Body of pancreas (tissue), 4 donors: ENCODE measurements around the gene DNAJC17. TPM values are rescaled to one million over a fixed set of nuclear protein-coding genes. Genes with fewer than 3 reads are reported as not detected.

Experiments used
- ATAC-seq: fragments of 150-250 bp; one replicate; pipeline ENCODE4 v1.9.1; 2016
- DNase-seq, 4 donors: peaks; one replicate each; pipeline ENCODE4 v3.0.0-alpha.2; 2019
- H3K27ac ChIP-seq, 4 donors: fragments of 200-600 bp; sonication (generic); 1 replicate in 3 of 4; 2 replicates in 1 of 4; pipeline versions ENCODE4 v1.5.1 to v1.6.1; 2016 to 2019; ENCODE audit warnings: mild to moderate bottlenecking in 1 of 4, mixed read lengths in 1 of 4, moderate library complexity in 1 of 4
- H3K27me3 ChIP-seq, 2 donors: fragments of 200-600 bp; sonication (generic); one replicate each; pipeline ENCODE4 v1.6.0; 2016; ENCODE audit warnings: mild to moderate bottlenecking in 1 of 2
- H3K36me3 ChIP-seq, 2 donors: fragments of 200-600 bp; sonication (generic); replicated peaks in 1 of 2; 2 replicates each; pipeline ENCODE4 v1.5.1; 2016; ENCODE audit warnings: low read depth in 2 of 2; ENCODE audit not compliant: insufficient read depth in 1 of 2
- H3K4me1 ChIP-seq: fragments of 200-600 bp; sonication (generic); one replicate; pipeline ENCODE4 v1.6.0; 2016
- H3K4me3 ChIP-seq, 2 donors: fragments of 200-600 bp; sonication (generic); 1 replicate in 1 of 2; 2 replicates in 1 of 2; pipeline ENCODE4 v1.5.1; 2016 to 2019
- H3K9me3 ChIP-seq, 3 donors: fragments of 200-600 bp; sonication (generic); 1 replicate in 2 of 3; 2 replicates in 1 of 3; pipeline ENCODE4 v1.5.1; 2016
- CTCF ChIP-seq, 7 experiments: fragments of 450-650 bp in 4 of 7; fragments of 200-600 bp in 3 of 7; sonication (generic) in 3 of 7; IDR thresholded peaks; one replicate each; pipeline ENCODE4 v1.5.1; 2016 to 2019; ENCODE audit warnings: antibody characterized with exemption in 7 of 7
- POLR2A ChIP-seq, 3 donors: fragments of 450-650 bp; IDR thresholded peaks; one replicate each; pipeline ENCODE4 v1.6.1; 2016; ENCODE audit warnings: antibody characterized with exemption in 3 of 3, mild to moderate bottlenecking in 2 of 3
- WGBS, 2 donors: methylation state at CpG; one replicate each; pipeline ENCODE4 v1.1.5; 2017; 5-methylcytosine and 5-hydroxymethylcytosine counted together
- intact Hi-C: fragments of 100-400 bp; cut with DNase I; formaldehyde crosslinking; loops from one replicate; pipeline ENCODE4 v1.15.1; 2023
- total RNA-seq, 2 donors: library from RNA; depleted of rRNA; stranded (reverse); fragments of >200 nt; gene quantifications; one replicate each; pipeline ENCODE4 v1.1.0, GENCODE V29; 2016

Gene DNAJC17
- total RNA-seq, 2 donors from 2014 or later = 18.7 to 36.6 TPM

- WGBS, 2 donors = 60 to 78% methylated on average over 2 to 3 of the region's 3 CpGs
- no peak for ATAC-seq
Observed at GRCh38 chr15:40746916-40747418, 60.3 kb downstream of the DNAJC17 start.

GRCh38 chr15:40744815-40745152 is 62.5 kb downstream of the DNAJC17 start:
- Histone ChIP-seq H3K27ac (no peak overlapping the region), H3K36me3 (peaks cover 7 to 15% of the 10 kb centered on the region in 2 donors), H3K27me3 (no peaks in the 10 kb centered on the region), H3K9me3 (no peaks in the 10 kb centered on the region), H3K4me1 (no peaks in the 10 kb centered on the region), H3K4me3 (no peak overlapping the region)
- 70 to 78% methylated on average over 5 of the region's 5 CpGs for WGBS, 2 donors
- DNase-seq = no peak
- TF ChIP-seq CTCF (IDR thresholded peaks at IDR 0.05) (no peak), POLR2A (IDR thresholded peaks at IDR 0.05) (no peak)
- intact Hi-C loops = no loop called here
- no peak for ATAC-seq

More at GRCh38 chr15:40746916-40747418, 60.3 kb downstream of the DNAJC17 start:
- no peak overlapping the region for H3K27ac ChIP-seq
- no peaks in the 10 kb centered on the region for H3K4me1 ChIP-seq
- peaks cover 12 to 17% of the 10 kb centered on the region in 2 donors for H3K36me3 ChIP-seq
- H3K4me3 ChIP-seq = no peak overlapping the region
- no peaks in the 10 kb centered on the region for H3K9me3 ChIP-seq
- intact Hi-C loops = no loop called here
- H3K27me3 ChIP-seq = no peaks in the 10 kb centered on the region
- TF ChIP-seq POLR2A (IDR thresholded peaks at IDR 0.05) (no peak), CTCF (IDR thresholded peaks at IDR 0.05) (no peak)
- no peak for DNase-seq

DNA sequence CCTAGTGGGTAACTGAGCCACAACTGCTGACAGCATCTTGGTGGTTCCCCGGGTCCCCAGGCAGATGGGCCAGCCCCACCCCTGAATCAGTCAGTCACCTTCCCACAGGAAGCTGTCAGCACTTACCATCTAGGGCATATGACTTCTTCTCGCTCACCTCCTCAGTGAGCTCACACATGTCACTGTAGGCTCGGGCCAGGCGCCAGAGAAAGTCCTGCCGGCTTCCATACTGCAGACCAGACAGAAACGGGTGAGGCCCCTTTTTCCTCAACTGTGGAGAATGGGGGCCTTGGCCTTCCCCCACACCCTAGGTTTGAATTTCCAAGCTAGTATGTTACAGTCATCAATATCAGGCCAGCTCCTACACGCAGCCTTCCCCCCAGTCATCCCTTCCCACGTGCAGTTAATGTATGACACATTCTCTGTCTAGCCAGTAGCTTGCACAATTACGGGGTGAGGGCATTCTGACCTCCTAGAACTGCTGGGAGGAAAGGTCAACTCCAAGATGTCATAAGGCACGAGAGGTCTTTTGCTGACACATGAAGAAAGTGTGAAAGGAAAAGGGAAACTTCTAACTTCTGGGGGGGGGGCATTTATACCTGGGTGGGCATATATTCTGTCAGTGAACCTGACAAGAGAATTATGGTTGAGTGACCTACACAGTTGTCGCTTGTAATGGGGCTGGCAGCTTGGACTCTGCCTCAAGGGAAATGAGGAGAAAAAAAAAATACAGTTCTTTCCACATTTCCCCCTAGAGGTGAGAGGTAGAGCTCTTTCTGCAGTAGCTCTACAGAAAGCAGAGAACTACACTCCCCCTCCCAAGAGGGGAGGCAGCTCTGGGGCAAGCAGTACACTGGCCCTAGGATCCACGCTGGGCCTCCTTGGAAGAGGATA is 63.1 kb downstream of the DNAJC17 start:
- Histone ChIP-seq H3K9me3 (no peaks in the 10 kb centered on the region), H3K36me3 (peaks cover 7 to 20% of the 10 kb centered on the region in 2 donors), H3K27ac (no peak overlapping the region), H3K4me3 (no peak overlapping the region), H3K27me3 (no peaks in the 10 kb centered on the region), H3K4me1 (no peaks in the 10 kb centered on the region)
- no peak for TF ChIP-seq POLR2A (IDR thresholded peaks at IDR 0.05)
- TF ChIP-seq CTCF (IDR thresholded peaks at IDR 0.05) = no peak
- ATAC-seq (no peak), DNase-seq (peak in 1 of 4 donors; percentile 48)
- intact Hi-C loops = no loop called here
- WGBS, 2 donors = 75 to 94% methylated on average over 11 to 12 of the region's 12 CpGs

- Histone ChIP-seq H3K4me3 (no peak overlapping the region), H3K27ac (no peak overlapping the region), H3K9me3 (no peaks in the 10 kb centered on the region), H3K27me3 (no peaks in the 10 kb centered on the region), H3K36me3 (peaks cover 7 to 22% of the 10 kb centered on the region in 2 donors), H3K4me1 (no peaks in the 10 kb centered on the region)
- DNase-seq (no peak), ATAC-seq (no peak)
- 71 to 82% methylated on average over 2 of the region's 2 CpGs for WGBS, 2 donors
- intact Hi-C loops = no loop called here
- TF ChIP-seq POLR2A (IDR thresholded peaks at IDR 0.05) (no peak), CTCF (IDR thresholded peaks at IDR 0.05) (no peak)
Observed at GRCh38 chr15:40743485-40743901, 63.8 kb downstream of the DNAJC17 start.
